Parathyroid adenoma (tissue), 2 donors: ENCODE measurements around the gene MTCH2.

ENCODE experiments used
- H2AFZ ChIP-seq: fragments of 300-600 bp; sonication (generic); one replicate; pipeline ENCODE4 v1.7.0; 2017; ENCODE audit warnings: antibody characterized with exemption, mild to moderate bottlenecking
- H3K27ac ChIP-seq: fragments of 300-600 bp; sonication (generic); one replicate; pipeline ENCODE4 v1.7.0; 2017
- H3K27me3 ChIP-seq: fragments of 300-600 bp; sonication (generic); one replicate; pipeline ENCODE4 v1.7.0; 2017; ENCODE audit warnings: low read length; ENCODE audit not compliant: control insufficient read depth, insufficient read depth
- H3K36me3 ChIP-seq: fragments of 300-600 bp; sonication (generic); one replicate; pipeline ENCODE4 v1.7.0; 2017; ENCODE audit warnings: low read length; ENCODE audit not compliant: control insufficient read depth, insufficient read depth
- H3K4me1 ChIP-seq: fragments of 300-600 bp; sonication (generic); one replicate; pipeline ENCODE4 v1.7.0; 2017; ENCODE audit warnings: control low read depth
- H3K4me2 ChIP-seq: fragments of 300-600 bp; sonication (generic); one replicate; pipeline ENCODE4 v1.7.0; 2017; ENCODE audit warnings: low read length
- H3K4me3 ChIP-seq: fragments of 300-600 bp; sonication (generic); one replicate; pipeline ENCODE4 v1.7.0; 2017; ENCODE audit warnings: low read depth, low read length
- H3K79me2 ChIP-seq: fragments of 300-600 bp; sonication (generic); one replicate; pipeline ENCODE4 v1.7.0; 2017; ENCODE audit warnings: control low read depth
- H3K9ac ChIP-seq: fragments of 300-600 bp; sonication (generic); one replicate; pipeline ENCODE4 v1.7.0; 2017; ENCODE audit warnings: mild to moderate bottlenecking
- H3K9me3 ChIP-seq: fragments of 300-600 bp; sonication (generic); one replicate; pipeline ENCODE4 v1.7.0; 2017; ENCODE audit warnings: low read length; ENCODE audit not compliant: control insufficient read depth
- CTCF ChIP-seq: fragments of 300-600 bp; sonication (generic); IDR thresholded peaks from one replicate; pipeline ENCODE4 v1.7.0; 2017; ENCODE audit warnings: antibody characterized with exemption, mild to moderate bottlenecking
- donor health status: primary hyperparathyroidism.

Gene MTCH2

GRCh38 chr11:47578524-47579494 lies 63.5 kb downstream of the MTCH2 start, which contains the start of the genes KBTBD4 and NDUFS3:
Gene KBTBD4 (minus strand): TSS chr11:47578970. CDS start chr11:47578951, 19 bp downstream.
Gene NDUFS3 (plus strand): TSS chr11:47579074. CDS start chr11:47579092, 18 bp downstream.
- no peaks in the 10 kb centered on the region for H3K27me3 ChIP-seq
- no peaks in the 10 kb centered on the region for H3K36me3 ChIP-seq
- peak within 1 kb of the TSS; percentile 92 for H3K27ac ChIP-seq
- H3K4me3 ChIP-seq = peak within 1 kb of the TSS; percentile 86
- H3K9me3 ChIP-seq = no peaks in the 10 kb centered on the region
- peaks cover 3% of the 10 kb centered on the region for H3K79me2 ChIP-seq
- H2AFZ ChIP-seq = peak within 1 kb of the TSS; percentile 86
- peak within 1 kb of the TSS; percentile 86 for H3K4me2 ChIP-seq
- H3K4me1 ChIP-seq = no peaks in the 10 kb centered on the region
- no peak for TF ChIP-seq CTCF
- H3K9ac ChIP-seq = peak within 1 kb of the TSS; percentile 84

GRCh38 chr11:47577460-47578041 lies 64.8 kb downstream of the MTCH2 start:
- Histone ChIP-seq H3K4me2 (peak overlapping the region; percentile 86), H3K27me3 (no peaks in the 10 kb centered on the region), H3K27ac (peak overlapping the region; percentile 92), H3K4me3 (peak overlapping the region; percentile 86), H3K9me3 (no peaks in the 10 kb centered on the region), H3K36me3 (no peaks in the 10 kb centered on the region), H3K4me1 (no peaks in the 10 kb centered on the region), H2AFZ (no peak overlapping the region), H3K79me2 (peaks cover 3% of the 10 kb centered on the region), H3K9ac (no peak overlapping the region)
- TF ChIP-seq CTCF = no peak

GRCh38 chr11:47573321-47573720 lies 69.0 kb downstream of the MTCH2 start:
- Histone ChIP-seq H3K4me3 (no peak overlapping the region), H2AFZ (no peak overlapping the region), H3K4me1 (no peaks in the 10 kb centered on the region), H3K27me3 (no peaks in the 10 kb centered on the region), H3K36me3 (no peaks in the 10 kb centered on the region), H3K9me3 (no peaks in the 10 kb centered on the region), H3K4me2 (no peak overlapping the region), H3K9ac (no peak overlapping the region), H3K79me2 (peaks cover 3% of the 10 kb centered on the region), H3K27ac (no peak overlapping the region)
- TF ChIP-seq CTCF = no peak

- no peak overlapping the region for H3K9ac ChIP-seq
- no peaks in the 10 kb centered on the region for H3K79me2 ChIP-seq
- H3K27ac ChIP-seq = no peak overlapping the region
Observed at GRCh38 chr11:47572715-47573255, 69.6 kb downstream of the MTCH2 start.

More at GRCh38 chr11:47572715-47573255, 69.6 kb downstream of the MTCH2 start:
- no peaks in the 10 kb centered on the region for H3K36me3 ChIP-seq
- TF ChIP-seq CTCF = no peak
- no peak overlapping the region for H3K4me2 ChIP-seq
- H3K4me3 ChIP-seq = no peak overlapping the region
- H3K27me3 ChIP-seq = no peaks in the 10 kb centered on the region
- no peak overlapping the region for H2AFZ ChIP-seq
- H3K9me3 ChIP-seq = no peaks in the 10 kb centered on the region
- no peaks in the 10 kb centered on the region for H3K4me1 ChIP-seq
